ENCODE data around the gene ZNF653.
"Not testable (repeated sequence)": the region's sequence is repeated elsewhere in the genome, so short reads cannot be mapped to it uniquely, and the experiment has no call there.

ZNF653 gene

DNA sequence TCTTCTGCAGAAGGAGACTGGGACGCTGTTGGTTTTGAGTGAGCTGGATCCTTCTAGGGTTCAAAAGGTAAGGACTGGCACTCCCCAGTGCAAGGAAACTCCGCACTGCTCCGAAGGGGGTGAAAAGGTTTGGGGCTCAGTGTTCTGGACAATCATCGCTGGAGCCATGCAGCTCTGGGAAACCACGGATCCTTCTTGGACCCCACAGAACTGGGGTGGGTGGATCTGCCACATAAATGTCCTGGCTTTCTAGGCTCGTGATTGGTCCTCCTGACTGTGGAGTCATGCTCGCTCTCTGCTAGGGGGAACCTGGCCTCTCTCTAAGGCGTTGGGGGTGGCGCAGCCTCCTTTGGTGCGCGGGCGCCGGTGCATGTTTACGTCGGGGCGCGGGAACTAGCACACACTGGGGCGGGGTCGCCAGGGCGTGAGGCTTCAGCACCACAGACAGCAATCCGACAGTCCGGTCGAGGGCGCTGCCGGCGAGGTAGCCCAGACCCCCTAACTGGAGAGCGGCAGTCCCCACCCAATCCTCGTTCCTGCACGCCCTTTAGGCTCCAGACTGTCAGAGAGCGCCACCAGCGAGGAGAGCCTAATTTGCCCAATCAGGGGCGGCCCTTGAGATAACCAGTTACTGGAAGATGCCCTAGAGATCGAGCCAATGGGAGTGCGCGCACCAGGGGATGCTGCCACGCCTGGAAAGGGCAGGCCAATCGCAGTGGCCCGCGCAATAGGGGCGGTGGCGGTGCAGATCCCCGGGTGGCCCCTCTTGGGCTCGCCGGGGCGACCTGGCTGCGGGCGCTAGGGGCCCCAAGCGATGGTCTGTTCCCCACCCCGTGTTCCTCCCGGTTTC is 23.9 kb downstream of the ZNF653 start:
- DNase-seq (ENCODE audit: low read depth) = peak; percentile 71

DNA sequence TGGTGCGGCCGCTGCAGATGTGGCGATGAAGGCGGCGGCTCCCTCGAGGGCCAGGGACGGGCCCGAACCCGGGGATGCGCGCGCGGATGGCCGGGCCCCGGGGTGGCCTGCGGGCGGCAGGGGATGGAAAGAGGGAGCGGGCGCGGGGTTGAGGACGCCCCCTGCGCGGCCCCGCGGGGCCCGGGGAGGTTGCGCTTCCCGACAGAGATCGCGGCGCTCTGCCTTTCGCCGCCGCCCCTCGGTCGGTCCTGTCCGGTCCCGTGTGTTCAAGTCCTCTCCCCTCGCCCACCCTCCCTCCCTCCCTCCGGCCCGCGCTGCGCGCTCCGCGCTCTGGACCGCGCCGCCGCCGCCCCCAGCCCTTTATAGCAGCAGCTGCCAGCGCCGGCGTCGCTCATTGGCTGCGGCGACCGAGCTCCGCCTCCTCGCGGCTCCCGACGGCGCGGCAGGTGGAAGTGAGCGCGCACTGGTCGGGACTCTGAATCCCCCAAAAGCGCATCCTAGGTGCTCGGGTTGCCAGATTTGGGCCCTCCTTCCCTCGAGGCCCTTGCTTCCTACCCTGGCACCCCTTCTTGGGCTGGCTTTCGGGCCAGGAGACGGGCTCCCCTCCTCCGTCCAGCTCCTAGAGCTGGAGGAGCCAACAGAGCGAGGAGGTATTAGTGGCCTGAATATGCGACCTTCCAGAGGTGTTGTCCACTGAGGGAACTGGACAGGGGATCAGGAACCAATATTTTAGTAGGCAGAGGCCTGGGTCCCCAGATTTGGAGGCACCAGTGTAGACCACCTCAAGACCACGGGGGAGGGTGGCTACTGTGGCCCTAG is 24.7 kb downstream of the ZNF653 start, which contains the start of gene ELAVL3:
Gene ELAVL3 (minus strand): TSS at position 332 of the 819 bp plus-strand sequence. CDS start 438 bp downstream, outside the sequence.
- no peak for DNase-seq (ENCODE audit: low read depth)

DNA sequence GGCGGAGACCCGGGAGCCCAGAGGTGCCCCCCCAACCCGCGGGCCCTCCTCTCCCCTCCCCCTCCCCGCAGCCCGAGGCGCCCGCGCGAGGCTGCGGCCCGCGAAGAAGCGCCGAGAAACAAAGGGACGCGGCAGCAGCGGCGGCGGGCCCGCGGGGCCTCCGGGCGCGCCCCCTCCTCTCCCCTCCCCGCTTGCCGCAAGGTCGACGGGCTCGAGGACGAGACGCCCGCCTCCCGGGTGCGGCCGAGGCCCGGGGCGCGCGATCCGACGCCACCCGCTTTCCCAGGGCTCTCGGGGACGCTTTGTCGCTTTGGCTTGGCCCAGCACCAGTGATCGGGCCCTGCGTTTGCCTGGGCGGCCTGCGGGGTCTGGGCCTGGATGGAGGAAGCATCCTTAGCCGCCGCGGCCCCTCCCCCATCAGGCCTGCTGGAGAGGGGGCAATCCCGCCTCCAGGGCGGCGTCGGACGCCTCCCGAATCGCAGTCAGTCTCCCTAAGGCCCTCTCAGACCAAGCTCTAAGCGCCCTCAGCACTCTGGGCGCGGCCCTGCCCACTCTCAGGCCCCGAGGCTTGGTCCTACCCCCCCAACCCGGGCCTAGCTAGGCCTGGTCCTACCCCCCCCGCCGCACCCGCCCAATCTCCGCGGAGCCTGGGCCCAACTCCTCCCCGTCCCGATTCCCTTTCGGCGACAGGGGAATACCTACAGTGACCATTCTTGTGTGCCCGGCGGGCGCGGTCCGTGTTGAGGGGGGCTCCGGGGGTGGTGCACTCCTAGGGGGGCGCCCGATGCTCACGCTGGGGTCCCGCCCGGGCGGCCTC is 25.5 kb downstream of the ZNF653 start:
- no peak for DNase-seq (ENCODE audit: low read depth)

DNA sequence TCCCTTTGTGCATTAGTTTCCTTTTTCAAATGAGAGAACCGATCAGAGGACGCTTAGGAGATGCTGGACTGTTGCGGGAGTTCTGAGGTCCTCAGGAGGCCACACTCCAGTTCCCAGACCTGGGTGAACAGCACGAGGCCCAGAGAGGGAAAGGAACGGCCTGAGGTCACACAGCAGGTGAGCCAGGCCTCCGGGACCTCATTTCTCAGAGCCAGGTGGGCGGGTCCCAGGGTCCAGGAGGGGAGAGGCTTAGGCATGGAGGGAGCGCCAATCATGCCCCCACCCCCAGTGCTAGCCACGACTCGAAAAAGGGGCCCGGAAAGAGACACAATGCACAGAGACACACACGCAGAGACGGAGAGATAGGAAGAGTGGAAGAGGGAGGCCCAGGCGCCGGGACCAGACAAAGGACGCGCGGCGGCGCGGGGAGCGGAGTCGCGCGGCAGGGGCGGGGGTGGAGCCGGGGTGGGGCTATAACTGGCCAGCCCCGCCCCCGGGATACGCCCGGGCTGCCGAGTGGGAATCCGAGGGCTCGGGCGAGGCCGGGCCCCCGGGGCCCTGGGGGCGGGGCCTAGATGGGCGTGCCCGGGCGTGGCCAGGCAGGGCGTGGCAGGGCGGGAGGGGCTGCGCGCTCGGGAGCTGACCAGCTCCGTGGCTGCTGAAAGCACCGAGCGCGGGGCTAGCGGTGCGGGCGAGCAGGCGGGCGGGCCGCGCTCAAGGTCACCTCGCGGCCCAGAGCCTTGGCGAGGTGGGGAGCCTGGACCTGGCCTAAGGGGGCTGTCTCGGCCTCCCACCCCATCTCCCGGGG is 26.3 kb downstream of the ZNF653 start:
- no peak for DNase-seq (ENCODE audit: low read depth)

DNA sequence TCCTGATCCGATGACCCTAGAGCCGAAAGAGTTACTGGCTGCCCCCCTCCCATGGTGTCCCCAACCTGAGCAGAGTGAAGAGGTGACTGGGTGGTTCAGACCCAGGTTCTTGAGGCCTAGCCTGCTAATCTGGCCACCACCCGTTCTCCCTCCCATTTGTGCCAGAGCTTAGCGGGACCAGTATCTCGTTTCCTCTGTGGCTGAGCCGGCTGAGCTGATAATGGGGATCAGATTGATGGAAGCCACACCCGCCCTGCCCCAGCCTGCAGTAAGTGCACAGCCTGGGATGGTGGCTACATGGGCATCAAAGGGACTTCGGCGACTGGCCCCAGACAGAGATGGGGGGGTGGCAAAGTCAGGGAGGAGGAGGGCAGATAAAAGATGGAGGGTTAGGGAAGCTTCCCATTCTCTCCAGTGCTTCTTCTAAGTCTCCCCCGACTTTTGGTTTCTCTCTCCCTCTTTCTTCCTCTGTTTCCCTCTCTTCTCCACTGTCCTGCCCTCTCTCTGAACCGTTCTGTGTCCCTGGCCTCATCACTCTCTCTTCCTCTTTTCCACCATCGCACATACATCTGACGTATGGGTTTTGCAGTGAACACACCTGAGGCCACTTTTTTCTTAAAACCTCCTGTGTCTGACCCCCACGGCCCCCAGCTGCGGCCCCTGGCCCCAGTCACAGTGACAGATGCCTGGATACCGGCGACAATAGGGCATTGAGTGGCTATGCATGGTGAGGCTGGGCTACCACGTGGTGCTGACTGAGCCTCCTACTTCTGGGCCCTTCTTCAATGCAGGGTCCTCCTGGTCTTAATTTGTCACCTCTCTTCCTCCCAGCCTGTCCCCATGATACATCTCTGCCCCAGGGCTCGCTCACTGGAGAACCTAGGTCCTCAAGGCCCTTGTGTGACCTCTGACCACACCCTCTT is 27.2 kb downstream of the ZNF653 start:
- DNase-seq (ENCODE audit: low read depth) = no peak

DNA sequence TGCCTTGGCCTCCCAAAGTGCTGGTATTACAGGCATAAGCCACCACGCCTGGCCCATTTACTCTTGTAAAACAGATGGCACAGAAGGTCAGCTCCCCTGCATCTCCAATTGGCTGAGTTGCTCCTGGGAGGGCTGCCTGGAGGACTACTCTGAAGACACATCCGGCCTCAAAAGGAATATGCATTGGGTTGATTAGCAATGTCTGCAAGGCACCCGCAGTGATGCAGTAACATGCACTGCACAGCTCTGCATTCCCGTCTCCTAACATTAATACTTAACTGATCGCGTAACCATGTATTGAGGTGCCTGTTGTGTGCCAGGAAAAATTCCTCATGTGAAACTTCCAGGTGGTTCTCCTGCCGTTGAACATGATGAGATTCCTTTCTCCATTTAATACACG is 29.8 kb downstream of the ZNF653 start:
- no peak for DNase-seq (ENCODE audit: low read depth)

DNA sequence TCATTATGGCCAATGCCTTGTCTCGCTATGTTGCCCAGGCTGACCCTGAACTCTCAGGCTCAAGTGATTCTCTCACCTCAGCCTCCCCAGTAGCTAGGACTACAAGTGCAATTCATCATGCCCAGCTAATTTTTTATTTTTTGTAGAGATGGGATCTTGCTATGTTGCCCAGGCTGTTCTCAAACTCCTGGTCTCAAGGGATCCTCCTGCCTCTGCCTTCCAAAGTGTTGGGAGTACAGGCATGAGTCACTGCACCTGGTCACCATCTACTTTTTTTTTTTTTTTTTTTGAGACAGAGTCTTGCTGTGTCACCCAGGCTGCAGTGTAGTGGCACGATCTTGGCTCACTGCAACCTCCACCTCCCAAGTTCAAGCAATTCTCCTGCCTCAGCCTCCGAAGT is 30.3 kb downstream of the ZNF653 start:
- not testable (repeated sequence) for DNase-seq (ENCODE audit: low read depth)

DNA sequence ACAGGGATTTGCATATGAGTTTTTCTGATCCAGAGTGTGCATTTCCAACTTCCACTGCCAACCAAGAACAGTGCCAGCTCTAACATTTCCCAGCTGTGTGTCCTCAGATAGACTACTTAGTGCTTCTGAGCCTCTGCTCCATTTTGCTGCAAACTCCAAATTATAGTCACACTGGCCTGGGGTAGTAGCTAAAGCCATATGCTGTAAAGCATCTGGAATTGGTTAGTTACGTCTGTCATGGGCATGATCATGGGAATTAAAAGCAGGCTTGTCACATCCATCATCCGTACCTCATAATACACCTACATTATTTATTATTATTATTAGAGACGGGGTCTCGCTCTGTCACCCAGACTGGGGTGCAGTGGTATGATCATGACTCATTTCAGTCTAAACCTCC is 31.9 kb downstream of the ZNF653 start:
- DNase-seq (ENCODE audit: low read depth) = no peak

DNA sequence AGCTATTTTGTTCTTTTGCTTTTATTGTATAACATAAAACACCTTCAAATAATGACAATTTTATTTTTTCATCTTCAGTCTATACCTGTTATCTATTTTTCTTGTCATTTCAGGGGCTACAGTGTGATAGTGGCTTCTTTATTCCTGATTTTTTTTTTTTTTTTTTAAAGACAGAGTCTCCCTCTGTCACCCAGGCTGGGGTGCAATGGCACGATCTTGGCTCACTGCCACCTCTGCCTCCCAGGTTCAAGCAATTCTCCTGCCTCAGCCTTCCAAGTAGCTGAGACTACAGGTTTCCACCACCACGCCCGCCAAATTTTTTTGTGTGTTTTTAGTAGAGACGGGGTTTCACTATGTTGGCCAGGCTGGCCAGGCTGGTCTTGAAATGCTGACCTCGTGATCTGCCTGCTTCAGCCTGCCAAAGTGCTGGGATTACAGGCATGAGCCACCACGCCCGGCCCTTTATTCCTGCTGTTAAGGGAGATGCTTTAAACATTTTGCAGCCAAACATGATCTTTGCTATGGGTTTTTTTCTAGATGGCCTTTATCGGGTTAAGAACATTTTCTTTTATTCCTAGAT is 37.3 kb downstream of the ZNF653 start:
- DNase-seq (ENCODE audit: low read depth) = not testable (repeated sequence)

DNA sequence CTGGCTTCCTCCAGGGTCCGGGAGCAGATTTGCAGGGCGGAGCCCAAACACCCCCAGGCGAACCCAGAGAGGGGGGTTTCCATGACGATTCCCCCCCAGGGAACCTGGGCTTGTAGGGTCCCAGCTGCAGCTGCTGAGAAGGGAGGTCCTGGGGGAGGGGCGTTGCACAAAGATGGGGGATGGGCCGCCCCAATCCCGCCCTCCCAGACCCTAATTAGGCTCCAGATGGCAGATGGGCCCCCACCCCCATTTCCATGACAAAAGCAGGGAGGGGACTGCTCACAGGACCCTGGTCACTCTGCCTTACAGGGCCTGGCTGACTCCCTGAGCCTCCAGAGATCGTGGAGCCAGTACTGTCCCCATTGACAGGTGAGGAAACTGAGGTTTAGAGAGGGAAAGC is 40.0 kb downstream of the ZNF653 start:
- no peak for DNase-seq (ENCODE audit: low read depth)

DNA sequence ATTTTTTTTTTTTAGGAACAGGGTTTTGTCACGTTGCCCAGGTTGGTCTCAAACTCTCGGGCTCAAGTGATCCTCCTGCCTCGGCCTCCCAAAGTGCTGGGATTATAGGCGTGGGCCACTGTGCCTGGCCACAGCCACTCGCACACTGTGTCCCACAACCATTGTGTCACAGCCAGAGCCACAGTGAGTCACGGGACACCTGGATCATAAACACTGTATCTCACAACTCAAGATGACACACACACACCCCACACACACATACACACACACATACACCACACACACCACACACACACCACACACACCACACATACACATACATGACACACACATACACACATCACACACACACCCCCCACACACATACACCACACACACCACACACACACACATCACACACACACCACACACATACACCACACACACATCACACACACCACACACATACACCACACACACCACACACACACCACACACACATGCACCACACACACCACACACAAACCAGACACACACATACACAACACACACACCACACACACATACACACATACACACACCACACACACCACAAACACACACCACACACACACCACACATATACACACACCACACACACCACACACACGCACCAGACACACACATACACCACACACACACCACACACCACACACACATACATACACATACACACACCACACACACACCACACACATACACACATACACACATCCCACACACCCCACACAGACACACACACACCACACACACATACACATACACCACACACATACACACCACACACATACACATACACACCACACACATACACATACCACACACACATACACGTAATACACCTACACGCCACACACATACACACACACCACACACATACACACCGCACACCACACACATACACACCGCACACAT is 41.0 kb downstream of the ZNF653 start:
- no peak for DNase-seq (ENCODE audit: low read depth)

DNA sequence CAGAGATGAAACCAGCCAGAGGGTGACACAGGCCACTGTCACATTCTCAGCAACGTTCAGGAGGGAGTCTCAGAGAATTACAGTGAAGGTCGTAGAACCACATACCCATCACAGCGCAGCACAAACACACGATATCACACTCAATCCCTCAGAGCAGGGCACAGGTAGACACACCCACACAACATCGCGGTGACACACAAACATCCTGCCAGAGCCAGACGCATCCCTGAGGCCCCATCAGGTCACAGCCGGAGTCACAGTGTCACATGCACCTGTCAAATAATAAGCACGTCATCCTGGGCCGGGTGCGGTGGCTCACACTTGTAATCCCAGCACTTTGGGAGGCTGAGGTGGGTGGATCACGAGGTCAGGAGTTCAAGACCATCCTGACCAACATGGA is 42.2 kb downstream of the ZNF653 start:
- no peak for DNase-seq (ENCODE audit: low read depth)

DNA sequence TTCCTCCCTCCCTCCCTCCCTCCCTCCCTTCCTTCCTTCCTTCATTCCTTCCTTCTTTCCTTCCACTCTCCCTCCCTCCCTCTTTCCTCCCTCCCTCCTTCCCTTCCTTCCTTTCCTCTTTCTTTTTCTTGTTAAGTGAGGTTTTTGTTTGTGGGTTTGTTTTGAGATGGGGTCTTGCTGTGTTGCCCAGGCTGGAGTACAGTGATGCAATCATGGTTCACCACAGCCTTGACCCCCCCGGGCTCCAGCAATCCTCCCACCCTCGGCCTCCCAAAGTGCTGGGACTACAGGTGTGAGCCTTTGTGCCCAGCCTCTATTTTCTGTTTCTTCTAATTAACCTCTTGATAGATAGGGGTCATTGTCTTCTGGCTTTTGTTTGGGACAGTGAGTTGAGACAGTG is 44.2 kb downstream of the ZNF653 start:
- DNase-seq (ENCODE audit: low read depth) = no peak

DNA sequence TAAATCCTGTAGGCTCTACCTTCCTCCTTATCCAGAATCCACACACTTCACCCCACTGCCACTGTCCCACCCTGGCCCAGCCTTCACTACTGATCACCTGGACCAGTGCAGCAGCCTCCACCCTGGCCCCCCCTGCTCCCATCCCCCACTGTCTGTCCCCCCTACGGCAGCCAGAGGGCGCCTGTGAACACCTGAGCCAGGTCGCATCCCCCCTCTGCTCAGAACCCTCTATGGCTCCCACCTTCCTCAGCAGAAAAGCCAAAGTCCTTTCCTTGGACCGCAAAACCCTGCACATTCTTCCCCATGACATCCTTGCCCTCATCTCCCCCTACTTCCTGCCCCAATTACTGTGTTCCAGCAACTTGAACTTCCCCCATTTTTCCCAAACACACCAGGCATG is 45.4 kb downstream of the ZNF653 start:
- DNase-seq (ENCODE audit: low read depth) = no peak

DNA sequence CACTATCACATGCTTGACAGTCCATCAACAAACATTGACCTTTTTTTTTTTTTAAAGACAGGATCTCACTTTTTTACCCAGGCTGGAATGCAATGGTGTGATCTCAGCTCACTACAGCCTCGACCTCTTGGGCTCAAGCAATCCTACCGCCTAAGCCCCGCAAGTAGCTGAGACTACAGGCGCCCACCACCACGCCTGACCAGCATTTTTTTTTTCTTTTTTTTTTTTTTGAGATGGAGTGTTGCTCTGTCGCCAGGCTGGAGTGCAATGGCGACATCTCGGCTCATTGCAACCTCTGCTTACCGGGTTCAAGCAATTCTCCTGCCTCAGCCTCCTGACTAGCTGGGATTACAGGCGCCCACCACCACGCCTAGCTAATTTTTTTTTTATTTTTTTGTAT is 46.7 kb downstream of the ZNF653 start:
- not testable (repeated sequence) for DNase-seq (ENCODE audit: low read depth)

DNA sequence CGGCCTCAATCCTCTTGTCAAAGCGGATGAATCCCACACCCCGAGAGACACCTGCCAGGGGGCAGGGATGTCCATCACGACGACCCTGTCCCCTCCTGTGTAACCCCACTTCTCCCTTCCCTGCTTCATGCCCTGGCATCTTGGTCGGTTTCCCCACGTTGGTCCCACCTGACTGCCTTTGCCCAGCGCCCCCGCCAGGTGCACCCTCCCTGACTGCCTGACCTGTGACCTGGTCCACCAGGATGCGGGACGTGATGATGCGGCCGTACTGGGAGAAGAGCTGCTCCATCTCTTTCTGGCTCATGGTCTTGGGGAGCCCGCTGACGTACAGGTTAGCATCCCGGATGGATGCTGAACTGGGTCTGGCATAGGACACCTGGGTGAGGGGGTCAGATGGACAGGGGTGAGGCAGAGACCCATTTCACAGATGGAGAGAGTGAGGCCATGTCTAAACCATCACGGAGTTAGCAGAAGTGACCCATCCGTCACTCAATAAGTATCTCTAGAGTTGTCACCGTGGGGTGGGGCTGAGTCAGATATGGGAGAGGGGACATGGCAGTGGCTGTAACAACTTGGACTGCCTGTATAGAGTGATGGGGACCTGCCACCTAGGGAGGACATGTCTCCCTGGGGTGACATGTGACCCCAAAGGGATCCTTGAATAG is 47.3 kb downstream of the ZNF653 start:
- no peak for DNase-seq (ENCODE audit: low read depth)

DNA sequence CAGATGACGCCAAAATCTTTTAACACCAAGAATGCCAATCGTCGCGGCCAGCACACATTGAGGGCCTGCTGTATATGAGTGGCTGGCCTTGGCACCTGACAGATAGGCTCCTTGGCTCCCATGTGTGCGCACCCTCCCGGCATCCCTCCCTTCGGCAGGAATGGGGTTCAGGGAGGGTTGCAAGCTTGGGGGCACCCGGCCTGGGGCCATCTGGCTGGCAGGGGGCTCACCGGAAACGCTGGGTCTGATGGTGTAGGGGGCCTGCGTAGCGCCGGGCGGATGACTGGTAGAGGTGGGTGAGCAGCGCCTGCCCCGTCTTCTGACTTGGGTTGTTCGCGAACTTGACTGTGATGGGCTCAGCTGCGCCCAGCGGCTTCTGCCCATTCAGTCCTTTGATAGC is 47.8 kb downstream of the ZNF653 start:
- no peak for DNase-seq (ENCODE audit: low read depth)

DNA sequence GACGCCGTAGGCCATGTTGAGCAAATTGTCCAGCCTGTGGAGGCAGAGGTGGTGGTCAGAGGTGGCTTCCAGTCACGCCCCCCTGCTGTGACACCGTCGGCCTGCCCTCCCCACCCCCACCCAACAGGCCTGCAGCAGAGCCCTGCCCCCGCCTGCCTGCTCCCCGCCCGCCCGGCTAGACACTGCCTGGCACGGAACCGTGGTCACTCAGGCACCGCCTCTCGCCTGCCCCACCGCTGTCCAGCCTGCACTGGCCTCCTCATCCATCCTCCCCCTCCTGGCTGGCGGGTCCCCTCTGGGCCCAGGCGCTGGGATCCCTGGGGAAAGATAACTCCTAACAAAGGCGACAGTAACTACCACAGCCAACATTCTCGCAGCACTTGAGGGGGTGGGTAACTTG is 48.5 kb downstream of the ZNF653 start:
- DNase-seq (ENCODE audit: low read depth) = no peak

All from HS-27A (cell line).